ENCODE results near the gene RAI1.
"Not testable (repeated sequence)": the region's sequence is repeated elsewhere in the genome, so short reads cannot be mapped to it uniquely, and the experiment has no call there.

RAI1 gene

DNA sequence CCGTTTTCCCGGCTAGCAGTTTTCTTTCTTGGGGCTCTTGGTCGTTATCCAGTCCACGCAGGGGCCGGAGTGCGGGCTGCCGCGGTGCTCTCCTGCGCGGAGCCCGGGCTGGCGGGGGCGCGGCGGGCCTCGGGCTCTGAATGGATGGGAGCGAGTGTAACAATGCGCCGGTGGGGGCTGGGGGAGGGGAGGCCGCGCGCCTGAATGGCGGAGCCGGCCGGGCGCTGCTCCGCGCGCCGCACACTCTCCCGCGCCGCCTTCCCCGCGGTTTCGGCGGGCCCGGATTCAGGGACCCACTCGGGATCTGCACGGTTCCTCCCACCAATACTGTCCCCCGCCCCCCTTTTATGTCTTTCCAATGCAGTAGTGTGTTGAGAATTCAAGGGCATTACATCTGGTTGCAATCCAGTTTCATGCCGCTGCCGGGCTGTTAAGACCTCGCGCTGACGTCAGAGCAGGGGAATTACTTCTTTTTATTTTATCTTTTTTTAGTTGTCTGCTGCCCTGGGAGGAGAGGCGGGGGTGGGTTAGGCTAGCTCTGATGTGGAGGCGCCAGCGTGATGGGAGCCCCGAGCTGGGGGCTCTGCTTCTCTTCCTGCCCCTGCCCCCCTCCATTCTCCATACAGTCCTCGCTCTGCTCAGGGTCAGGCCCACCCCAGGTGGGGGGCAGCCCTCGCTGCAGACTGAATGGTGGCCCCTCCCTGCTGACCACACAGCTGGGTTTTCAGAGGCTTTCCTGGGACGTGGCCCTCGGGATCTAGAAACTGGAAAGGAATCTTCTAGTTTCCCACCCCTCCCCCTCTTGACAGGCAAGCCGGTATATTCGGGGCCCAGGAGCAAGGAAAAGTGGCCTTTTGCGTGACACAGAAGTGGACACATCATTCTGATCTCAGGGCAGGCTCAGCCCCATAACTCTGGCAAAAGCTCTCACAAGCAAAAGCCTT, 1.8 kb downstream of the RAI1 start:
- DNase-seq = peak; percentile 62

DNA sequence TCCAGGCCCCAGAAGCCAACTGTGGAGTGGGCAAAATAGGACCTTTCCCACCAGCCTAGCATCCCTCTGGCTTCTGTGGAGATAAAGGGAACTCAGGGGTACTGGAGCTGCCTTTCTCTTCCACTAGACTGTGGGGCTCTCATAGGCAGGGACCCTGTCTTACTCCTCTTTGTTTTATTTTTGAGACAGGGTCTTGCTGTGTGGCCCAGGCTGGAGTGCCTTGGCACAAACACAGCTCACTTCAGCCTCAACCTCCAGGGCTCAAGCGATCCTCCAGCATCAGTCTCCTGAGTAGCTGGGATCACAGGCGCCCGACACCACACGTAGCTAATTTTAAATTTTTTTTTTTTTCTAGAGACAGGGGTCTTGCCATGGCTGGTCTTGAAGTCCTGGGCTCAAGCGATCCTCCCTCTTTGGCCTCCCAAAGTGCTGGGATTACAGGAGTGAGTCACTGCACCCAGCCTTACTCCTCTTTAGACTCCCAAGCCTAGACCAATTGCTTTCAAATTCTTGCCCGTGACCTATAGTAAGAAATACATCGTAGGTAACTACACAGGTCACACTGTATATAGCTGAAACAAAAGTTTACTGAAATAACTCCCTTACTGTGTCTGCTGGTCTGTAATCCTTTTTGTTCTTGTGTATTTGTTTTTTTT, 2.6 kb downstream of the RAI1 start:
- no peak for DNase-seq

DNA sequence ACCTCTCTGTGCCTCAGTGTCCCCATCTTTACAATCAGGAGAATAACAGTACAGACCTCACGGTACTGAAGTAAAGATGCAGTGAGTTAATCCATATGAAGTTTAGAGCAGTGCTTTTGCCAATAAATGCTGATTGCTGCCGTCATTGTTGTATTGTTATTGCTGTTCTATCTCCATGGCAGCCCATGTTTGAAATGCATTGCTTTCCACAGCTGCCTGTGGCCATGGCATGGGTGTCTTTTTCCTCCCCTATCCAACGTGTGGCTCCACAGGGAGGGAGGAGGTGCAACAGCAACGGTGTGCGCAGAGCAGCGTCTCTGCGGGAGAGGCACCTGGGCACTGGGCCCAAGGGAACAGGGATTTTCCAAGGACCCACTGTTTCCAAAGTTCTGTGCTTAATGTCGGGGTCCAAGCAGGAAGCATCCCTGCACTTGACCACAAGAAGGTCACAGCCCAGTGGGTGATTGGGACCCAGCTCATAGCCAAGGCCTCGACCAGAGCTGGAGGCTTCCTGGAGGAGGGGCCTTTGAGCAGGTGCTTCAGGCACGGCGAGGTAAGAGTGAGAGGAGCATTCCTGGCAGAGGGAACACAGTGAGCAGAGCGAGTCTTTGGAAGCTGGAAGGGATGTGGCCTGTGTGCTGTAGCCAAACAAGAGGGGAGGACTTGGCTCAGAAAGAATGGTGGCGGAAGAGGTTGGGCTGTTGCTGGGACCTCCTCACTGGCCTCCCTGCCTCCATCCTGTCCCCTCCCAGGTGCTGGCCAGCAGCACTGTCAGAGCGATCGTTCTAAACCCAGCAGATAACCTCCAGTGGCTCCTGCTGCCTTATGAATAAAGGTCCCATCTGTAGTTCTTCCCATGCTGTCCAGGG, 3.9 kb downstream of the RAI1 start:
- DNase-seq = no peak

DNA sequence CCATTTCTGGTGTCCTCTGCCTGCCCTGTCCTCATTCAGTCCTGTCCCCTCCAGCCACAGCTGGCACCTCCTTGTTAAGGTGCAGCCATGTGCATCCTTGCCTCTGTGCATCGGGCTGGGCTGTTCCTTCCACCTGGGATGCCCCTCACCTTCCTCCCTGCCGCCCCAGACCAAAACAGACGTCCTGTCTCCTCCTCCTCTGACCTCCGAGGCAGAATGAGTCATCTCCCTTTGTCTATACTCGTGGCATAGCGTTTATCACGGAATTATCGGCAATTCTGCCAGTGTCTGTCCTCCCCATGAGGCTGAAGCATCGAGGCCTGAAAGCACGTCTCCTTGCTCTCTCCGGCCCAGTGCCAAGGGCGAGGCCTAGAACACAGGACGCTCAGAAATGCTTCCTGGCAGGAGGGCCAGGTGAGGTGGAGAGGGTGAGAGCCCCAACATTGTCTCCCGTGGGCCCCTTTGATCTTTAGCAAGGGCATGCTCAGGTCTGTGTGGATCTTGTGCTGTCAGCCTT, 4.6 kb downstream of the RAI1 start:
- no peak for DNase-seq

DNA sequence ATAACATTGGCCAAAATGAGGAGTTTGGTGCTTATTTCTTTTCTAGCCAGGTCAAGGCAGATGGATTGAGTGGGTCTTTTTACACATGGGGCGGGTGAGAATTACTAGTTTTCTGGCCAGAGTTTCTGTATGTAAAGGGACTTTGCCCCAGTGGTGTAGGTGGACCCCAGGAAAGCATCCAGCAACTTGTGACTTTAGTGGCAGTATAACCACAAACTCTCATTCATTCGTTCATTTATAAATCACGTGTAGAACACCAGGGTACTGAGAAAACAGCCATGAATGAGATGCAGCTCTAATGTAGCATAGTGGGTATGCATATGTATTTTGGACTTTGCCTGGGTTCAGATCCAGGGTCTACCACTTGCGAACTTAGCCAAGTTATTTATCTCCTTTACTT, 8.1 kb downstream of the RAI1 start:
- no peak for DNase-seq

DNA sequence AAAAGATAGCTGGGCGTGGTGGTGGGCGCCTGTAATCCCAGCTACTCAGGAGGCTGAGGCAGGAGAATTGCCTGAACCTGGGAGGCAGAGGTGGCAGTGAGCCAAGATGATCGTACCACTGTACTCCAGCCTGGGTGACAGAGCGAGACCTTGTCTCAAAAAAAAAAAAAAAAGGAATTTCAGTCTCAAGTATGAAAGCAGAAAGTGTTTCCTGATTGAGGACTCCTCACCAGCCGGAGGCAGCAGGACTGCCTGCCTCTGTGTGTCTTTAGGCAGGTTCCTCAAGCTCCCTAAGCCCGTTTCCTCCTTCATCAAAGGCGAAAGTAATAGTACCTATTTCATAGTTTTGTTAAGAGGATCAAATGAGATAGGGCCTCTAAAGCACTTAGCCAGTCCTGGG, 9.0 kb downstream of the RAI1 start:
- not testable (repeated sequence) for DNase-seq

DNA sequence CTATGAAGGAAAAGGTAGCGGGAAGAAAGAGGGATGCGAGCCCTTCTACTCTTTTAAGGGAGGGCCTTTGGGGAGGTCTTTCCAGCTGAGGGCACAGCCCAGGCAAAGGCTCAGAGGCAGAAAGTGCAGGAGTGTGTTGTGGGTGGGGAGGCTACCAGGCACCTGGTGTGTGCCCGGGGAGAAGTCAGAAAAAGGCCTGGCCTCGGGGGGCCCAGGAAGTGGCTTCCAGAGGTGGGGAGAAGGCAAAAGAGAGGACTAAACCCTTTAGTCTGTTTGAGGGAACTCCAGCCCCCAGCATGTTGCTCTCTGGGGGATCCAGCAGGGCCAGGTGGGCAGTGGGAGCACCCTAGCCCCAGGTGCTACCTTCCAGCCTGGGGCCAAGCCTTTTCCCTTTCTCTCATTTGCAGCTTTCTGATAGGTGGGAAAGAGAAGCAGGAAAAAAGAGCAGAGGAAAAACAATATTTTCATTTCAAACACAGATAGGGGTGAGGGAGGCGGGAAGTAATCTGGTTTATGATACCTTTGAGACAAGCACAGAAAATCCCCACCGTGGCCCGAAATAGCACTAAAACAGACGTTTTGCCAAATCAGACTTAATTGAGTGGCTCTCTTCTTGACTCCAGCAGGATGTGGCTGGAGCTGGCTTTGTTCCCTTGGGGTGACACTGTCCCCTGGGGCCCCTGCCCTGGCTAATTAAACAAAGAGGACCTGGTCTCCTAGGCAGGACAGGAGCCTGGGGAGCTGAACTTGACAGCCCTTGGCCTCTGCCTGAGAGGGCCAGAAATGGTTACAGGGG, 10.4 kb downstream of the RAI1 start:
- DNase-seq = no peak

DNA sequence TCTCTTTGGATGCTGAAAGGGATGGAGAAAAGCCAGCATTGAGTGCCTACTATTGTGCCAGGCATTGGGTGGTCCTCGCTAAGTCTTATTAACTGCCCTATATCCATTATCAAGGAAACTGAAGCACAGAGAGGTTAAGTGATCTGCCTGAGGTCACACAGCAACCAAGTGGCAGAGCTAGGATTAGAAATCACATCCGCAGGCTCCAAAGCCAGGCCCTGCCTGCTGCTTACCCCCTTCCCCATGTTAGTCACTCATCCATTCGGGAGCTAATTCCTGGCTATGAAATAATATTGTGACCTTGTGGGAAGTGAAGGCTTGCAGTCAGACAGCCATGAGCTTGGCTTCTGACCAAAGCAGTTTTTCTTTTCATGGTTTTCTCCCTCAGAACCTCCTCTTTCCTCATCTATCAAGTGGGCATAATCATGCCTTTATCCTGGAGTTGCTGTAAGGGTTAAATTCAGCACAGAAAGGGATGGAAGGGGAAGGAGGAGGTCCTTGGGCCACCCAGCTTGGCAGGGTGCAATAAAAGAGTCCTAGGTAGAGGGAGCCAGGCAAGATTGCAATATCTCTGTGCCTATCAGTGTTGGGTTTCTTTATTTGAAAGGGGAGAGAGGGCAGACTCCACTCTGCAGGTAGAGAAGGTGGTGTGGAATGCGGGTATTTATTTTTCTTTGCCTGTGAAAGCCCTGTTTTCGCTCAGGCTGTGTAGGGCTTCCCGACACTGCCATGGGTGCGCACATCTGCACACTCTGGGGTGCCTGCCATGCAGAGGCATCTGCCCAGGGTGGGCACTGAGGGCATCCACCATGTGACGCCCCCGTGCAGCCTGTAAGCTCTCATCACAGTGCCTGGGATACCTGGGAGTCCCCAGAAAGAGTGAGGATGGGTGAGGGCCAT, 11.3 kb downstream of the RAI1 start:
- DNase-seq = no peak

DNA sequence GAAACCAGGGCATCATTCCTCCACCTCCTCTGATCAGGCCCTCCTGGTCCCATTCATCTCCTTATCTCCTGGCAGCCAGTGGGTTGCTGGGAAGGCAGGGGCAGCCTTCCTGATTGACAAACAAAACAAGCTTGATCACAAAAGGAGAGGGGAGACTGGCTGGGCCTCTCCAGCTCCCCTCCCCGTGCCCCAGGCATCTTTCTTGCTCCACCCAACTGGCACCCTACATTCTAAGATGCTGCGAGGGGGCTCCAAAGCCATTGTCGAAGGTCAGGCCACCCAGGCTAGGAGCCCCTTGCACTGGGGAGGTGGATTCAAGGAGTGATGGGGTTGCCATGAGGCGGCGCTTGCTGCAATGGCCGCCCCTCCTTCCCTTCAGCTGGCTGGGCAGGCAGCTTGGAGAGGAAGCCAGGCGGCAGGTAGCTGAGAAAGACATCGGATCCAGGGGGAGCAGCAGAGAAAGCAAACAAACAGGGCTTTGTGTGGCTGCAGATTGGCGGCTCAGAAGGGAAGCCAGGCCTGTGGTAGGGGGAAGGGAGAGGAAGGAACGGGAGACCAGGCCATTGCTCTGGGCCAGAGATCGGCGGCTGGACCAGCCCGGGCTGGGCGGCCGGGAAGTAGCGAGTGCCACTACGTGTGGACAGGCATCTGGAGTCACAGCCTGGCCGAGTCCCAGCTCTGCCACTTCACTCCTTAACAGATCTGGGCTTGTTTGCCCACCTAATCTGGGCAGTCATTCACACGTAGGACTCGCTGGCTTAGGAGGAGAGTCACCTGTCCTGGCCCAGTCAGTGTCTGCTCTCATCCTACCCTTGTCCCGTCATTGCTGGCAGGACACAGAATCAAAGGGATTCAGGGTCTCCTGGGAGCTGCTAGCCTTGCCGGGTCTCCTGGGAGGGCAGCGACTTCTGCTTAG, 12.3 kb downstream of the RAI1 start:
- no peak for DNase-seq

DNA sequence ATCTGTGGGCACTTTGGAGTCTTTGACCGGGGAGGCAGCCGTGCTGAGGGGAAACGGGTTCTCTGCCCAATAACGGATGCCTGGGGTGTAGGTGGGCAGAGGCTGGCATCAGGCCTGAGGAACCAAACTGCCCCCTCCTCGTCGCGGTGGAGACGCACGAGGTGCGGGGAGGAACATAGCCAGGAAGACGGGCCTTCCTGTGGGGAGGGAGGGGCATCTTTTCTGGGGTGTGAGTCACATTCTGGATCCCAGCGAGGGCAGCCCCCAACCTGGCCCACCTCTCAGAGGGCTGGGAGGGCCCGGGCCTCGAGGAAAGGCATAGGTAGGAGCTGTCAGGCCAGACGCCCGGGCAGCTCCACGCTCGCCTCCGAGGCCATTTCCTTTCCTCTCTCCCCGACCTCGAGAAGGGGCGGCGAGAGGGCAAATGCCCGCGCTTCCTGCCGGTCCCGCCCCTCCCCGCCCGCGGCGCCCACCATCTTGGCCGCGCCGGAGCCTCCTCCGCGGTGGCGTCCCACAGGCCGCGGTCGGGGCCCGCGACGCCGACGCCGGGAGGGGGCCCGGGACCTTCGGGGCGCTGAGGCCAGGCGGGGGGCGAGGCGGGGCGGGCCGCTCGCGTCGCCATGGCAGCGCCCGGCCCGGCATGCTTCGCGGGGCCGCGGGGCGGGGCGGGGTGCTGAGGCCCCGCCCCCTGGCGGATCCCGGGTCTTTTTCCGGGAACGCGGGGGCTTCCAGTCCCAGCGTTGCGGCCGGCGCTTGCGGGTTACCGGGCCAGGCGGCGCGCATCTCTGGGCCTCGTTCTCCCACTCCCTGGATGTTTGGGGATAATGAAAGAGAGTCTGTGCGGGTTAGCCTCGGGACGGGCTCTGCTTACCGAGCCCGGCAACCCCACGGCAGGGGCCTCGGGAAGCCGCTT, 13.2 kb downstream of the RAI1 start:
- DNase-seq = peak; percentile 71

DNA sequence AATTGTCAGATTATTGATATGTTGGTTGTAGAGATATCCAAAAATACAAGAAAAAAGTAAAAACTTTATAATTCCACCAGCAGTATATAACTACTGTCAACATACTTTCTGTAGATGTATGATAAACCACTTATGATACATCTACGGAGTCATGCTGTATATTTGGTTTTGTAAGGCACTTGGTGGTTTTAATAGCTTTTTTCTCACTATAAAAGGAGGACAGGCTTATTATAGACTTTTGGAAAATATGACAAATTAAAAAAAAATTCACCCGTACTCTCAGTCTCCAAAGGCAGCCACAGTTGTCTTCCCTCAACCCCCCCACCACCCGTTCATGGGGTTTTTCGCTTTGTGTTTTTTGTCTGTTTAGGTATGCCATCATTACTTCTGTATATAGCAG, 14.8 kb downstream of the RAI1 start:
- DNase-seq = no peak

DNA sequence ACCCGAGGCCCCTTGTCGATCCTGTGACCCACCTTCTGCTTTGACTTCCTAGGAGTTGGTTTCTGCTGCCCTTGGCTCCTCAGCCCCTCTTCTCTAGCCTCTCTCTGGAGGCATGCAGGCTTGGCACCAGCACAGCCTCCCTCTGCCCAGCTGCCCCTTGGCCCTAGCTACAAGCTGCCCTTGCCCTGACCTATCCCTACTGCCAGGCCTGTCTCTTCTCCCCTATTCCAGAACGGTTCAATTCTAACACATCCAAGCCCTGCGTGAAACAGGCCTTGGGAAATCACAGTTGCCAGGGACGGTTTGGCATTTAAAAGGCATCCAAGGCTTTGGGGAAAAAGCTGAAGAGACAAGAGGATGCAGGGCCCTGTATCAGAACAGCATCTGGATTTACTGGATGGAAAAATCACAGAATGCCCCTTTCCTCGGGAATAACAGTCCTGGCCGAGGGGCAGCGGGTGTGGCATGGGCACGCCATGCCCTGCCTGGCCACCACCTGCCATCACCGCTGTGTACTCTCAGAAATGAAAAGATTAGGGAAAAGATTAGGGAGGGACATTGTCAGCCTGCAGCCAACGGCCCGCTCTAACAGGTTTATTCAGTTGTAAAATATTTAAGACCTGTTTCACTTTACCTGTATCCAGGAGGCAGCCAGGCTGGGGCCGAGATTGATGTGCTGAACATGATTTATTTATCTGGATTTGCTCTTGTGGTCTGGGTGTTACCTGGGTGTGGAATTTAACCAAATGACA, 15.8 kb downstream of the RAI1 start:
- DNase-seq = no peak

DNA sequence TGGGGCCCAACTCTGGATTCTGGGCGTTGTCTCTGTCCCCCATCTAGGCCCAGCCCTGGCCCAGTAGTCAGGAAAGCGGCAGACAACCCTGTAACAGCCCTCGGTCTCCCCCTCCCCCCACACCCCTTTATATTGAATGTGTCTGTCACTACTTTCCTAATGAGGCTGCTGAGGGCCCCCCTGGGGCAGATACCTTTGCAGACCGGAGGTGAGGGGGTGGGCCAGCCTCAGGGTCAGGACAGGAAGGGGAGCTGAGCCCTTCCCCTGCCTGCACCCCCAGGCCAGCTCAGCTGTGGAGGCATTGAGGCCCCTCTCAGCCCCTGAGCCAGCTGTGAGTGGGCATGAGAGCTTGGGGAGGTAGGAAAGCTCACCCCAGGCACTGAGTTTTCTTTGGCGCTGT, 17.1 kb downstream of the RAI1 start:
- no peak for DNase-seq

DNA sequence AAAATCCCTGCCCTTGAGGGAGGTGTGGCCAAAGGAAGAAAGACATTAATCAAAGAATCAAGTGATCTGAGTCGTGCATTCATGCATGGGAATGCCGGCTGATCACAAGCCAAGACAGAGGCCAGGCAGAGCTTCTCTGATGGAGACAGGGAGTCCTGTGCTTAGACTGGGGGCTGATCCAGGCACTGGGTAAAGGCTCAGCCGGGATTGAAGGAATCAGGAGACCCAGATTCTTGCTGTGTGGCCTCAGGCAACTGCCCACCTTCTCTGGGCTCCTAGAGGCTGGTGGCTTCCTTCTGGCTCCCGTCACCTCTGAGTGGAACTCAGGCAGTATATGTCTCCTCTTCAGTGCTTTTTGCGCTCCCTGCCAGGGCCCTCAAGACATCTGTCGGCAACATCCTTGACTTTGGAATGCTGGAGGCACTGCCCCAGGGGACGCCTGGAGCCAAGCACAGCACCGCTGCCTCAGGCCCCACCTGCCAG, 17.7 kb downstream of the RAI1 start:
- no peak for DNase-seq

DNA sequence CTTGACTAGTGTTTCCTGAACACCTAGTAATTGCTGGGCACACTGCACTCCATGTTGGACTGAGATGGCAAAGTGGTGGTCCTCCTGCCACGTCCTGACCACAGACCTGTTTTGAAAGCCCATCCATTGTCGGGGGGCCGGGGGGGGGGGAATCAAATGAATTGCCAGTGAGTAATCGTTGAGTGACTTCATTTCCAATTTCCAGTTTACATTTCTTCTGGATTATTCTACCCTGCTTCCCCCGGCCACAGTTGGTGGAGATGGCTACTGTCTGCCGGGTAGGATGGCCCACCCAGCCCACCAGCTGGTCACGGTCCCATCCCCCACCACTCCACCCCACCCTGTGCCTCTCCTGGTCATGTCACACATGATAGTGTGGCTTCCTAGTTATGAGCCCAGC, 18.2 kb downstream of the RAI1 start:
- DNase-seq = no peak

DNA sequence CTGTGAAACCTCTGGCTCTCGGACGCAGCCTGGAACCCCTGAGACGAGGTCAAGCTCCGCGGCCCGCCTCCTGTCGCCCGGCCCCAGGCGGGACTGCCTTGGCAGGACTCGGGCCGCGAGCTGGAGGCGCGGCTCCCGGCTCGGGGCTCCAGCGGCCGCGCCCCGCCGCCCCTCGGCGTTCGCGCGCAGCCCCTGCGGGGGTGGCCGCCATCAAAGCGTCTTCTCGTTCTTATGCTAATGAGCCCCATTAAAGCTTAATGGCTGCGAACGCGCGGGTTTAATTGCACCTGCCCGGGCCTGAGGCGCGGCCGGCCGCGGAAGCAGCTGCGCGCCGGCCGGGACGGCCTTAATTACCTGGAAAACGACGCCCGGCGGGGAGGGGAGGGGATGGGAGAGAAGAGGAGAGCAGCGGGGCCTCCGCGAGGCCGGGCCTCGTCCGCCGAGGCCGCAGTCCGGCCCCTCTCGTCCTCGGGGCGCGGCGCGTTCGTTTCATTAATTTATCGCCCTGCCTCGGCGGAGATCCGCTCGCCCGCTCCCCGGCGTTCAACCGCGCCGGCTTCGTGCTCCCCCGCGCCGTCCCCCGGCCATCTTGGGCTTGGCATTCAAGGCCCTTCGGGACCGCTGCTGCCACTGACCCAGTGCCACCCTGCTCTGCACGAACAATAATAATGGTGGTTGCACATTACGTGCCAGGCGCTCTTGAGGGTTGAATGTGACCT, 19.2 kb downstream of the RAI1 start:
- no peak for DNase-seq

DNA sequence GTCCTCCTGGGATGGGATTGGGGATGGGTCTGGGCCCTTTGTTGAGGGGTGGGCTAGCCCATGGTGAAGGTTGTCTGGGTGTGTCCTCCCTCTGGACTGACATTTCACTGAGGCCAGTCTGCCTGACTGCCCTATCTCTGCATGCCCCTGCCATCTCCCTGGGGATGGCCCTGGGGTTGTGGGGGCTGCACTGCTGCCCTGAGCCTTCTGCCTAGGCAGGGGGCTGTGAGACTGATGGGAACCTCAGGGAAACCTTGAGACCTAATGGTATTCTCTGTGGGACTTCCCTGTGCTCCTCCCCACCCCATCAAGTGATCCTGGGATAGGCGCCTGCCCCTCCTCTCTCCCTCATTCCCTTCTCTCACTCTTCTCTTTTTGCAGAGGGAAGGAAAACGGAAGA, 19.9 kb downstream of the RAI1 start:
- DNase-seq = no peak
